IPS DF 4.7 (cell line): Measurements from ENCODE around the gene GRAMD1C.
A peak's percentile ranks its signal among the peaks of the same experiment; 100 is the strongest.
"Not testable (repeated sequence)": the region's sequence is repeated elsewhere in the genome, so short reads cannot be mapped to it uniquely, and the experiment has no call there.

Experiments
- DNase-seq: peaks from one replicate; pipeline ENCODE4 v3.0.0-alpha.2; 2013; ENCODE audit warnings: low spot score; ENCODE audit errors: extremely low read depth

The GRAMD1C gene

DNA sequence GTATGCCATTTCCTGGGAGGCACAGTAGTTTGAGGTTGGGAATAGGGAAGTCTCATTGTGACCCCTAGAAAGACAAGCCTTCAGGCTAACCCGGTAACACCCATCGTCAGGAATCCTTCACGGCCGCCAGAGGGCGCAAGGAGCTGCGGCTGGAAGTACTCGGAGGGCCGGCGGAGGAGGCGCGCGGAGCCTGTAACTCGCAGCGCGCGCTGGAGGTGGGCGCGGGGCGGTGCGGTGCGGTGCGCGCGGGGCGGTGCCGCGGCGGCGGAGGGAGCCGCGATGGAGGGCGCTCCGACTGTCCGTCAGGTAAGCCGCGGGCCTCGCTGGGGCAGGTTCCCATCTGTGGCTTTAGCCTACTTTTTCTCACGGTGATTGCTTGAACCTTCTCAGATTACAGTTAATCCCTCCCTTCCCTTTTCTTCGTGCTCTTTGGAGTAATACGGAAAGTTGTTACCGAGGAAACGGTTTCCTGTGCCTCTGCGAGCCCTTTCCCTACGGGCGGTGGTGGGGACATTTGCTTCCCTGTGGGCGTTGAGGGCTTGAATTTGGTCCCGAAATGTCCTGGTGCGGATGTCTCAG, at the start of gene GRAMD1C:
GRAMD1C (plus strand) TSS at position 158 of the 579 bp plus-strand sequence; CDS start at position 280, 122 bp downstream.
- peak; percentile 87 for DNase-seq

DNA sequence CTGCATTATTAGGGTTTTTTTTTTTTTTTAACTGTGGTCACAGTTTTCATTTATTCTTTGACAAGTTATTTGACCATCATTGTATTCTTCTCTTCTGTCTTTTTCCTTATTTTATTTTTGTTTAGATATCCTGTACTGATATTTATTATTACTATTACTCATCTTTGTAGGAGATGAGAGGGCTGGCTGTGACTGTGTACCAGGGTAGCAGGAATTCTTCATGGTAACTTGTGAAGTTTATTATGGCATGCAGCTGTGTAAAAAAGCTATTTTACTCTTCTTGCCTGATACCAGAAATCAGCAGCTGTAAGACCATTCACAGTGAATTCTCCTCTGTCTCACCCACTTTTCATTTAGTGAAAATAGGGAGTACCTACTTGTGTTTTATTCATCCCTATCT, 47.2 kb upstream of the GRAMD1C start:
- no peak for DNase-seq

GRCh38 chr3:113794526-113794925, 44.1 kb upstream of the GRAMD1C start:
- DNase-seq, result no peak

GRCh38 chr3:113795693-113796092, 42.9 kb upstream of the GRAMD1C start:
- no peak for DNase-seq

DNA sequence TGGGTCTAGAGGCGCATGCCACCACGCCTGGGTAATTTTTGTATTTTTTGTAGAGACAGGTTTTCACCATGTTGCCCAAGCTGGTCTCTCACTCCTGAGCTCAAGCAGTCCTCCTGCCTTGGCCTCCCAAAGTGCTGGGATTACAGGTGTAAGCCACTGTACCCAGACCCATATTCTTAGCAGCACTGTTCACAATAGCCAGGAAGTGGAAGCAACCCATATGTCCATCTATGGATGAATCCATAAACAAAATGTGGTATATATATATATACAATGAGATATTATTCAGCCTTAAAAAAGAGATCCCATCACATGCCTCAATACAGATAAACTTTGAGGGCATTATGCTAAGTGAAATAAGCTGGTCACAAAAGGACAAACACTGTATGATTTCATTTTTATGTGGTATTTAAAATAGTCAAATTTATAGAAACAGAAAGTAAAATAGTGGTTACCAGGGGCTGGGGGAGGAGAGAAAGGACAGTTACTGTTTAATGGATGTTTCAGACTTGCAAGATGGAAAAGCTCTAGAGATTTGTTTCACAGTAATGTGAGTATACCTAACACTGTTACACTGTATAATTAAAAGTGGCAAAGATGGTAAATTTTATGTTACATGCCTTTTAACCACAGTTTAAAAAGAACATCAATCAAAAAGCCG, 35.7 kb upstream of the GRAMD1C start:
- no peak for DNase-seq

DNA sequence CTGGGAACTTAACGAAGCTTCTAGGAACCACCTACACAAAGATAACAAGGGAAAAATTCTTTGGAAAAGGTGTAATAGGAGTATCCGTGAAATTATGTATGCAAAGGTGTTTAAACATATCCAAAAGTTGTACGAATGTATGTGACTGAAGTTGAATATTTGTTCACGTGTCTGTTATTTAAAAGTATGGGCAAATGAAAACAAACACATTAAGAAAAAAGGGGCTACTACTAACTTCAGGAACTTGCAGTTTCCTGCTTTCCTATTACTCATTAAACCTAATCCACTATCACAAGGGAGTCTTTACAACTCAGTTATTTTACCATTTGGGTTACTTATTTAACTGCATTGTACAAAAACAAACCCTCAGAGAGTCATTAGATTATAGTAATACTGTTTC, 33.9 kb upstream of the GRAMD1C start:
- DNase-seq, result no peak

DNA sequence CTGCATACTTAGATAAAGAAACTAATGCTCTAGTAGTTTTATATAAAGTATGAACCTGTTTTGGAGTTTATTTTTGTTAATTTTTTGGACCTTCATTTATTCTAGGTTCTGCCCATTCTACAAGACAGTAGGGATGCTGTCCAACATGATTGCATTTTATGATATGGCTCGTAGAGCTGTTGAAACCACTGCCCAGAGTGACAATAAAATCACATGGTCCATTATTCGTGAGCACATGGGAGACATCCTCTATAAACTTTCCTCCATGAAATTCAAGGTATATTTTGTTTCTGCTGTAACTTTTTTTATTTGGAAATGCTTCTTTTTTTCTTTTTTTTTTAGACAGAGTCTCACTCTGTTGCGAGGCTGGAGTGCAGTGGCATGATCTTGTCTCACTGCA, 33.3 kb upstream of the GRAMD1C start:
- no peak for DNase-seq

DNA sequence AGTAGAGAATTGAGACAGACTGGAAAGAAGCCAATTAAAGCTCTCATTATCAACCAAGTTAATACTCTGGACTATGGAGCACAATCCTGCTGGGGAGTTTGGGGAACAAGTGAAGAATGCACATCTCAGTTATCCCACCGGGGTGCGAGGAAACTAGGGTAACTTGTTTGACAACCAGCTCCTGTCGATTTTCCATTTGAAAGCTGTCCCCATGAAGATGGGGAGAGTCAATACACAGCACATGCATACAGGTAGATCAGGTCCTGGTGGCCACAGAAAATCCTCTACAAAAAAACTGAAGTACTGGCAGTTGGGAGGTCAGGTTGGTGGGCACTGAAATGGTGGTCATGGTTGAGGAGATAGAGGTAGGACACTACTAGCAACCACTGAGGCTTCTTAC, 25.7 kb upstream of the GRAMD1C start:
- no peak for DNase-seq

DNA sequence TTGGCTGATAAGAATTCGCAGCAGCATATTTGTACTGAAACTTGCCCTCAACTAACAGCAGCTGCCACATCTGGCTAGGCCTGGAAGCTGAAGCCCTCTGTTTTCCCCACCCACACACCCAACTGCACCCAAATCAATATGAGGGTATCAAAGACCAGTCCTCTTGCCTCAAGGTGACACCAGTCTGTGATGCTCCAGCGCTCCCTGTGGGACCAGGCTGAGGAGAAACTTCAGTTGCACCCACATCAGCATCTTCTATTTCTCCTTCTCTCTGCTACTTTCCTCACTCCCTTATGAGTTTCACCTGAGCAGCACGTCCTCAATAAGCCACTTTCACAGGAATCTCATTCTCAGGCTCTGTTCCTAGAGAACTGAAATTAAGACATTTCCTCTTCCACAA, 18.7 kb upstream of the GRAMD1C start:
- no peak for DNase-seq

DNA sequence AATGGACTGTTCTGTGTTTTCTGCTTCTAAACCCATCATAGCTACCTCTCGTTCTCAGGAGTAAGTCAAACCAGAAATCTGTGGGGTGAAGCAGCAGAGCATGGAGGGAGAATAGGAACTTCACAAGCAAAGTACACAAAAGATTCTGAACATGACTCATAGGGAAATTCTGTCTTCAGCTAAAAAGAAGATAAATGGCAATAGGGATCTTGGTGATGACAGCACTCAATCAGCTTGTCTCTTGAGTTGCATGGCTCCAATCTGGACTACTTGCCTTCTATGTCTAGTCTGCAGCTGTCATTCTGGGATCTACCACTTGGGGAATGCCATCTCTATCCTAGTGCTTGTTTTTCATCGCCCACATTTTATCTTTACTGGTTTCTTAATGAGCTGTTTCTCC, 13.5 kb upstream of the GRAMD1C start:
- no peak for DNase-seq

GRCh38 chr3:113828600-113828999, 10.0 kb upstream of the GRAMD1C start:
- DNase-seq, result no peak

DNA sequence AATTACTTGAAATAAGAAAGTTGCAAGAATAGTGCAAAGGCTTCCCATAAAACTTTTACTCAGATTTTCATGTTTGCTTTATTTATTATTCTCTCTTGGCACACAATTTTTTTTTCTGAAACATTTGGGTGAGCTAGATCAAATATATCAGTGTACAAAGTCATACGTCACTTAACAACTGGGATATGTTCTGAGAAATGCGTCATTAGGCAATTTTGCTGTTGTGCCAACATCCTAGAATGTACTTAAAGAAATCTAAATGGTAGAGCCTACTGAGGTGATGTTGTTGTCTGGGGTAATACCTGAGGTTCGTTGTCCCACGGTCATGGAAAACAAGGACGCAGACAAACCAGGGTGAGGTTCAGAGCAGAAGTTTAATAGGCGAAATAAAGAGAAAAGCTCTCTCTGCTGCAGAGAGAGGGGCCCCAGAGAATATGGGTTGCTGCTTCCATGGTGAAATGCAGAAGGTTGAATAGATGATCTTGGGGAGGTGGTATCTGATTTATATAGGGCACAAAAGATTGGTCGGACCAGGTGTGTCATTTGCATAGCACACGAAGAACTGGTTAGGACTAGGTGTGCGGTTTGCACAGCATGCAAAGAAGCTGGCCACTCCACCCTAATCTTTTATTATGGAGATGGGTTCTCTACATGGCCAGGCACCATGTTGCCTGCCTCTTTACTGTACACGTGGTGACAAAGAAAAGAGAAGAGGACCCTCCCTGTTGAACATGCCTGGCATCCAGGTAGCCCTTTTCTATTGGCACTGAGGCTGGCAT, 8.8 kb upstream of the GRAMD1C start:
- no peak for DNase-seq

- no peak for DNase-seq
Measured at GRCh38 chr3:113831103-113831355, 7.6 kb upstream of the GRAMD1C start.

GRCh38 chr3:113832477-113833164, 6.0 kb upstream of the GRAMD1C start:
- DNase-seq, result no peak

- no peak for DNase-seq
Measured at GRCh38 chr3:113834983-113835382, 3.6 kb upstream of the GRAMD1C start.

- DNase-seq, result no peak
Measured at GRCh38 chr3:113839551-113839950, 963 bp downstream of the GRAMD1C start.

DNA sequence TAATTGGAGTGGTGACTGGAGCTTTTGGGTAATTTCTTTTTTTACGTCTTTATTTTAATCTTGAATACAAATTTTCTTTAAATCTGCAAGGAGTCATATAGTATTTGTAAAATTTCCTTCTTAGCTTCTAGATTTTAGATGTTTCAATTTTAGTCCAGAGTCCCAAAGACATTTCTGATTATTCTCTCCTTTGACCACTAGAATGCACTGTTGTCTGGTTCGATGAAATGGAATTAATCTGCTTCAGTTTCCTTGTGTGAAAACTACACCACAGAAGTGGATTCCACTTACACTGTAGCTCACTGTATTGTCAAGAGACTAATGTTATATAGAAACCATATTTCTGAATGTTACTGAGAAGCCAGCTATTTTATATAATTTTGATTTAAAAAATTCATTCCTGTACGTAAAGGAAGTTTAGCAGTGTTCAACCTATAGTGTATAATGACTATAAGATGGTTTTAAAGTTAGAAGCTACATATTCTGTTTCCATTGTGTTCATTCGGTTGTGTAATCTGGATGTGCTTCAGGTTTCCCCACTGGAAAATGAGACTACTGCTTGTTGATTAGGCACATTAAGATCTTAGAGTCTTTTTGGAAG, 6.1 kb downstream of the GRAMD1C start:
- DNase-seq, result no peak

DNA sequence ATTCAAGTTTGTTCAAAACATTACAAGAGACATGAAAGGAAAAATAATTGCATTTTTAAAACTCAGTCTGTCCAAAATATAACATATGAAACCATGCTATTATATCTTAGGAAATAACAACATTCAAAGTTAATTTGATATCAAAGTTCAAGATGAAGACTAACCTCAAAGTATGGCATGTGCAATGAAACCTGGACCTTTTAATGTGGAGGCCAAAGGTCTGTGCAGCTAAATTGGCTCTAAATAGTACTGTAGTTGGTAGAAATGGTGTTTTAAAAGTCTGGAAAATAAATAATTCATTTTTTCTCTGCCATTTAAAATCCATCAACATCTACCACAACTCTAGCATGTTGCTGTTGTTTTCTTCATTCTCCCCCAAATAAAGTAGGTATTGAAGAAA, 8.7 kb downstream of the GRAMD1C start:
- DNase-seq, result no peak

- DNase-seq, result no peak
Measured at GRCh38 chr3:113847664-113848461, 9.3 kb downstream of the GRAMD1C start.

- DNase-seq, result not testable (repeated sequence)
Measured at GRCh38 chr3:113849071-113849470, 10.5 kb downstream of the GRAMD1C start.

- not testable (repeated sequence) for DNase-seq
Measured at GRCh38 chr3:113849841-113850240, 11.3 kb downstream of the GRAMD1C start.
